ENCODE data around the gene ELMOD1.

GRCh38 chr11:107682171-107682570, 91.2 kb downstream of the ELMOD1 start:
- TF ChIP-seq TAF1 (IDR thresholded peaks at IDR 0.05; ENCODE audit: borderline replicate concordance, insufficient read depth, low read length): no peak
- no peak for TF ChIP-seq SIN3A (IDR thresholded peaks at IDR 0.05; ENCODE audit: borderline replicate concordance, insufficient read depth, low read length)
